Hippocampal formation (tissue), 2 donors: Measurements from ENCODE around the gene NGEF.
"Not testable (repeated sequence)": the region's sequence is repeated elsewhere in the genome, so short reads cannot be mapped to it uniquely, and the experiment has no call there.

Experiments used
- DNase-seq, 2 donors: peaks; one replicate each; lab custom pipeline; 2025; lab: John Stamatoyannopoulos, UW

Gene NGEF, protein sequence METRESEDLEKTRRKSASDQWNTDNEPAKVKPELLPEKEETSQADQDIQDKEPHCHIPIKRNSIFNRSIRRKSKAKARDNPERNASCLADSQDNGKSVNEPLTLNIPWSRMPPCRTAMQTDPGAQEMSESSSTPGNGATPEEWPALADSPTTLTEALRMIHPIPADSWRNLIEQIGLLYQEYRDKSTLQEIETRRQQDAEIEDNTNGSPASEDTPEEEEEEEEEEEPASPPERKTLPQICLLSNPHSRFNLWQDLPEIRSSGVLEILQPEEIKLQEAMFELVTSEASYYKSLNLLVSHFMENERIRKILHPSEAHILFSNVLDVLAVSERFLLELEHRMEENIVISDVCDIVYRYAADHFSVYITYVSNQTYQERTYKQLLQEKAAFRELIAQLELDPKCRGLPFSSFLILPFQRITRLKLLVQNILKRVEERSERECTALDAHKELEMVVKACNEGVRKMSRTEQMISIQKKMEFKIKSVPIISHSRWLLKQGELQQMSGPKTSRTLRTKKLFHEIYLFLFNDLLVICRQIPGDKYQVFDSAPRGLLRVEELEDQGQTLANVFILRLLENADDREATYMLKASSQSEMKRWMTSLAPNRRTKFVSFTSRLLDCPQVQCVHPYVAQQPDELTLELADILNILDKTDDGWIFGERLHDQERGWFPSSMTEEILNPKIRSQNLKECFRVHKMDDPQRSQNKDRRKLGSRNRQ

GRCh38 chr2:233013027-233013461 is at the start of gene NGEF:
TSS of gene NGEF (minus strand) at chr2:233013256. CDS start at chr2:232974890, 38,366 bp downstream.
- DNase-seq = no peak

GRCh38 chr2:233062451-233062850 is 49.4 kb upstream of the NGEF start:
- DNase-seq = no peak

DNA sequence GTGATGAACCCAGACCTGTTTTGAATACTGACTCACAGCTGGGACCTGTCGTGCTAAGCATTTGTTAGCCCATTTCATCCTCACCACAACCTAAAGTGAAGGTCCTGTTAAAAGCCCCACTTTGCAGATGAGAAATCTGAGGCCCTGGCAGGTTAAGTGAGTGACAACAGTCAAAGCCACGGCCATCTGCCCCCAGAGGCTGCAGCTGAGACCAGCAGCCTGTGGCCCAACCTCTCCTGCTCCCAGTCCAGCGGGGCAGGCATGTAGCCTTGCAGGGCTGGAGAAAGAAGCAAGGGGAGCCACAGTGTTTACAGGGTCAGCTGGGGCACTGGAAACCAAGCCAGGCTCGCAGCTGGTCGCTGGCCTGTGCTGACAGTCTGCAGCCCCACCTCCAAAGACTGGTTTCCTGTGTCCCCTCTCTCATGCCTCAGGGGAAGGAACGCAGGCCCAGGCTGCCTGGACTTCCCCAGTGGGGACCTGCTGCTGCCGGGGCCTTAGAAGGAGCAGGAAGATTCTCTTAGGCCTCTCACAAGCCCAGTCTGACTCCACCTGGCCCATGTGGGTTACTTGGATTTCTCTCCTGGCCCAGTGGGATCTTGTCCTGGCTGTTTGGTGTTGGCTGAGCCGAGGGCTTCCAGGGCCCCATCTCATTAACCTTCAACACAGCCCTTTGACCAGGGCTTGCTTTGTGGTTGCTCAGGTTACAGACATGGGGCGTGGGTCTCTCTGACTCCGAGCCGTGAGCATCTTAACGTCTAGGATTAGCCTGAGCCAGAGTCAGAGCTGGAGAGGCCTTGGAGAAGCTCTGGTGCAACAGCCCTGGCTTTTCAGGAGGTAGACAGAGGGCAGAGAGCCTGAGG is 48.8 kb upstream of the NGEF start:
- no peak for DNase-seq

DNA sequence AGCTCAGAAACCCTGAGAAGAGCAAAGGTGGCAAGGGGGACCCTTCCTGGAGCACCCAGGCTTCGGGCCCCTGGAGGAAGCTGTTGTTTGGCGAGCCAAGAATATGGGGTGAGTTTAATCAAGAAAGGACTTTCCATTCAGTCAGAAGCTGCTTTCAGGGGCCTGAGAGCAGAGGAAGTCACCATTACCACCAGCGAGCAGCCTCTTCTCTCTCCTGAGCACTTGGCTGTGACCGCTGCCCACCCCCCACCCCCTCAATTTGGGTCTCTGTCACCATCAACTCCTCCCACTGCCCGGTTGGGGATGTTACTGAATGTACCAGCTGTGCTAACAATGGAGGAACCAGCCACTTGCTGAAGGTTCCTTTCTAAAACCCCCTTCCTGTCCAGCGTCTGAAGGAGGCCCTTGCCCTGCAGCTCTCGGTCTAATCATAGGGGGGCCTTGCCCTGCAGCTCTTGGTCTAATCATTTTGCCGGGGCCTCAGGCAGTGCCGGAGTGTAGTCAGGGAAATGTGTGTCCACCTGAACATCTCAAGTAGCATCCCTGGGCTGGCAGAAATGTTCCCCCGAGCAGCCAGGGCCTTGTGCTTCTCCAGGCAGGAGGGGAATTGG is 48.0 kb upstream of the NGEF start:
- peak in 1 of 2 donors; percentile 16 for DNase-seq

DNA sequence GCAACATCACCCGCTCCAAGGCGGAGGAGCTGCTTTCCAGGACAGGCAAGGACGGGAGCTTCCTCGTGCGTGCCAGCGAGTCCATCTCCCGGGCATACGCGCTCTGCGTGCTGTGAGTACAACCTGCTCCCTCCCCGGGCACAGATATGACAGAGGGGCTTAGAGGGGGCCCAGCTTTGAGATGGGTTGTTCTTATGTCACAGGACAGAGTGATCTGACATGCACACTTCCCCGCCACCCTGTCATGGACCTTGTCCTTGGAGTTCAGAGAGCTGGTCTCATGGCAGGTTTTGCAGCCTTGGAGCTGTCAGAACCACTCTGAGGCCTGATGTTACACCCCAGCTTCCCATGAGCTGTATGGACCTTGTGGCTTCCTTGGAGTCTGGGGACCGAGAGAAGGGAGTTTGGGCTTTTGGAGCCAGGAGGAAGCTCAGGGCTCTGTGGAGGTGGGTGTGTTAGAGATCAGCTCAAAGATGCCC is 47.5 kb upstream of the NGEF start:
- no peak for DNase-seq

GRCh38 chr2:233059797-233060500 is 46.9 kb upstream of the NGEF start, which contains the start of gene INPP5D:
TSS of gene INPP5D (plus strand) at chr2:233060342. CDS start at chr2:233060479, 137 bp downstream.
- peak in 1 of 2 donors; percentile 18 for DNase-seq

- no peak for DNase-seq
Measured at GRCh38 chr2:233059547-233059796, 46.4 kb upstream of the NGEF start.

GRCh38 chr2:233058717-233059546 is 45.9 kb upstream of the NGEF start:
- no peak for DNase-seq

GRCh38 chr2:233056961-233057605 is 44.0 kb upstream of the NGEF start:
- DNase-seq = no peak

DNA sequence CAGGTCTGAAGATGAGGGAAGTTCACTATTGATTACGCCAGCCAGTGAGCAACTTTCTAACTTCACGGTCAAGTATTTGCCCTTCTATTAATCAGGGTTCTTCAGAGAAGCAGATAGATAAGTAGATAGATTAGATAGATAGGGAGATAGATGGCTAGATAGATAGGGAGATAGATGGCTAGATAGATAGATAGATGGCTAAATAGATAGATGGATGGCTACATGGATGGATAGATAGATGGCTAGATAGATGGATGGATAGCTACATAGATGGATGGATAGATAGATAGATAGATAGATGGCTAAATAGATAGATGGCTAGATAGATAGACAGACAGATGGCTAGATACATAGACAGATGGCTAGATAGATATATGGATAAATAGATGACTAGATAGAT is 42.3 kb upstream of the NGEF start:
- DNase-seq = no peak

GRCh38 chr2:233053928-233054784 is 41.1 kb upstream of the NGEF start:
- peak in 1 of 2 donors; percentile 49 for DNase-seq

GRCh38 chr2:233052517-233052916 is 39.5 kb upstream of the NGEF start:
- DNase-seq = not testable (repeated sequence)

- no peak for DNase-seq
Measured at GRCh38 chr2:233051241-233052149, 38.4 kb upstream of the NGEF start.

- no peak for DNase-seq
Measured at GRCh38 chr2:233049194-233049761, 36.2 kb upstream of the NGEF start.

DNA sequence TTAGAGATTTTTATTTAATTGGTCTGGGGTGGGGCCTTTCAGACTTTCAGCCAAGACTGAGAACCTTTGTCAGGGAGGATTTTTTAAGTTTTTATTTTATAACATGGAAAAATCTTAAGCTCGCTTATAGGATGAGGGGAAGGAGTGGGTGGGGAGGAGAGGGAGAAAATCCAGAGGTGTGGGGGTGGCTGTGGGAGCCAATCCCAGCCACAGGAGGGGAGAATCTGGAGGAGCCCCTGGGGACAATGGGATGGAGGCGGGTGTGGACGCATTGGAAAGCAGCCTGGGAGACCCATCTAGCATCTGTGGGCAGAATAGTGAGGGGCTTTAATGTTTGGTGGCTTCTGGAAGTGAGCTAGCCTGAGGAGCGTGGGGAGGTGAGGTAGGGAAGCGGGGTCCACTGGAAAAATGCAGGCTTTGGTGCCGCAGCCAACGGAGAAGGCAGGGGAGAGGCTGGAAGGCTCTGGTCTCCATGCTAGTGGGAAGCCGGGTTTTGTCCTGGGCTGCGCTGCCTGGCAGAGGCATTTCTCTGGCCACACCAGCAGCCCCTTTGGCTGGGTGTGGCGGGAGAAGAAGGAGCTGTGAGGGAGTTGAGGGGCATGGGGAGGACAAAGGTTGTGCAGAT is 35.6 kb upstream of the NGEF start:
- no peak for DNase-seq

GRCh38 chr2:233047667-233048066 is 34.6 kb upstream of the NGEF start:
- DNase-seq = peak in 1 of 2 donors; percentile 28

- DNase-seq = no peak
Measured at GRCh38 chr2:233047206-233047605, 34.1 kb upstream of the NGEF start.
